Right atrium auricular region (tissue), 2 donors: Measurements from ENCODE around the gene ARRB1. TPM values are rescaled to one million over a fixed set of nuclear protein-coding genes. Genes with fewer than 3 reads are reported as not detected.
"Not testable (repeated sequence)": the region's sequence is repeated elsewhere in the genome, so short reads cannot be mapped to it uniquely, and the experiment has no call there.

Experiments used
- DNase-seq: peaks from one replicate; pipeline ENCODE4 v3.0.0-alpha.2; 2019; ENCODE audit warnings: low spot score
- H3K27ac ChIP-seq, 2 donors: fragments of 200-600 bp; sonication (generic); 1 replicate in 1 of 2; 2 replicates in 1 of 2; pipeline ENCODE4 v1.5.1; 2016 to 2019
- H3K27me3 ChIP-seq, 2 donors: fragments of 200-600 bp; sonication (generic); one replicate each; pipeline versions ENCODE4 v1.5.1 to v1.6.0; 2017 to 2019
- H3K36me3 ChIP-seq: fragments of 200-600 bp; sonication (generic); one replicate; pipeline ENCODE4 v1.5.1; 2016
- H3K4me1 ChIP-seq, 2 donors: fragments of 200-600 bp; sonication (generic); one replicate each; pipeline versions ENCODE4 v1.5.1 to v1.6.0; 2017 to 2019
- H3K4me3 ChIP-seq, 2 donors: fragments of 200-600 bp; sonication (generic); 1 replicate in 1 of 2; 2 replicates in 1 of 2; pipeline ENCODE4 v1.5.1; 2017 to 2019; ENCODE audit warnings: mild to moderate bottlenecking in 1 of 2, moderate library complexity in 1 of 2
- H3K9me3 ChIP-seq, 2 donors: fragments of 200-600 bp; sonication (generic); one replicate each; pipeline ENCODE4 v1.5.1; 2019
- CTCF ChIP-seq, 2 donors: fragments of 200-600 bp; sonication (generic); IDR thresholded peaks; one replicate each; pipeline ENCODE4 v1.5.1; 2019; ENCODE audit warnings: antibody characterized with exemption in 2 of 2
- total RNA-seq, 2 donors: library from RNA; depleted of rRNA; stranded (reverse); fragments of >200 nt; gene quantifications; one replicate each; pipeline ENCODE4 v1.1.0, GENCODE V29; 2016

ARRB1 gene
- total RNA-seq, 2 donors from 2014 or later, result 19.4 to 22.9 TPM

GRCh38 chr11:75305452-75305851 lies 46.0 kb downstream of the ARRB1 start:
- H3K4me3 ChIP-seq, result peak overlapping the region in 1 of 2 donors; percentile 34

GRCh38 chr11:75304941-75305340 lies 46.5 kb downstream of the ARRB1 start:
- DNase-seq, H3K9me3 ChIP-seq, H3K27ac ChIP-seq, H3K27me3 ChIP-seq, H3K4me3 ChIP-seq, H3K36me3 ChIP-seq: not testable (repeated sequence)
- H3K4me1 ChIP-seq, result peaks cover 0 to 55% of the 10 kb centered on the region in 2 donors

More at GRCh38 chr11:75305452-75305851, 46.0 kb downstream of the ARRB1 start:
- Histone ChIP-seq H3K9me3 (no peaks in the 10 kb centered on the region), H3K27me3 (no peaks in the 10 kb centered on the region), H3K36me3 (no peaks in the 10 kb centered on the region), H3K4me1 (peaks cover 0 to 60% of the 10 kb centered on the region in 2 donors), H3K27ac (peak overlapping the region in 1 of 2 donors; percentile 46)
- TF ChIP-seq CTCF (IDR thresholded peaks at IDR 0.05), result no peak
- DNase-seq, result no peak

GRCh38 chr11:75303544-75304224 lies 47.8 kb downstream of the ARRB1 start:
- no peak for TF ChIP-seq CTCF (IDR thresholded peaks at IDR 0.05)
- Histone ChIP-seq H3K4me1 (peaks cover 0 to 51% of the 10 kb centered on the region in 2 donors), H3K36me3 (no peaks in the 10 kb centered on the region), H3K27ac (no peak overlapping the region), H3K4me3 (no peak overlapping the region), H3K27me3 (no peaks in the 10 kb centered on the region), H3K9me3 (no peaks in the 10 kb centered on the region)
- no peak for DNase-seq

GRCh38 chr11:75302371-75302770 lies 49.1 kb downstream of the ARRB1 start:
- H3K27me3 ChIP-seq, result no peaks in the 10 kb centered on the region
- peaks cover 0 to 40% of the 10 kb centered on the region in 2 donors for H3K4me1 ChIP-seq
- no peaks in the 10 kb centered on the region for H3K9me3 ChIP-seq
- H3K36me3 ChIP-seq, result no peaks in the 10 kb centered on the region
- DNase-seq, result no peak
- peak overlapping the region; percentile 48 to 63 for H3K27ac ChIP-seq
- no peak for TF ChIP-seq CTCF (IDR thresholded peaks at IDR 0.05)
- no peak overlapping the region for H3K4me3 ChIP-seq

GRCh38 chr11:75301601-75302345 lies 49.7 kb downstream of the ARRB1 start:
- Histone ChIP-seq H3K36me3 (no peaks in the 10 kb centered on the region), H3K27me3 (no peaks in the 10 kb centered on the region), H3K4me3 (no peak overlapping the region), H3K9me3 (no peaks in the 10 kb centered on the region), H3K4me1 (peaks cover 0 to 34% of the 10 kb centered on the region in 2 donors), H3K27ac (peak overlapping the region; percentile 48 to 63)
- DNase-seq, result no peak
- TF ChIP-seq CTCF (IDR thresholded peaks at IDR 0.05), result no peak

GRCh38 chr11:75301131-75301530 lies 50.3 kb downstream of the ARRB1 start:
- Histone ChIP-seq H3K27me3 (no peaks in the 10 kb centered on the region), H3K36me3 (no peaks in the 10 kb centered on the region), H3K4me1 (peaks cover 0 to 29% of the 10 kb centered on the region in 2 donors), H3K27ac (peak overlapping the region in 1 of 2 donors; percentile 63), H3K4me3 (no peak overlapping the region), H3K9me3 (no peaks in the 10 kb centered on the region)
- DNase-seq, result no peak
- TF ChIP-seq CTCF (IDR thresholded peaks at IDR 0.05), result no peak
